Stimulated activated CD4-positive, alpha-beta T cell treated with anti-CD3 and anti-CD28 coated beads, TNF-alpha, amount 100 ng/mL, for 4 hours (primary cell): ENCODE results near the gene GOLGA1.
"Not testable (repeated sequence)": the region's sequence is repeated elsewhere in the genome, so short reads cannot be mapped to it uniquely, and the experiment has no call there.

ENCODE experiments used
- DNase-seq, 3 experiments: peaks; one replicate each; pipeline ENCODE4 v3.0.0-alpha.2; 2020; ENCODE audit warnings: low read depth in 3 of 3

Gene GOLGA1

GRCh38 chr9:124940894-124941678 is at the start of gene GOLGA1:
GOLGA1 (minus strand) TSS chr9:124941083; CDS start chr9:124938711, 2,372 bp downstream.
- peak; percentile 80 to 87 (median 84) for DNase-seq

- DNase-seq, result no peak
Measured at GRCh38 chr9:124983698-124984097, 42.8 kb upstream of the GOLGA1 start.

GRCh38 chr9:124980431-124980830 is 39.5 kb upstream of the GOLGA1 start:
- no peak for DNase-seq

- DNase-seq, result no peak
Measured at GRCh38 chr9:124975131-124975530, 34.2 kb upstream of the GOLGA1 start.

- DNase-seq, result no peak
Measured at GRCh38 chr9:124973807-124974206, 32.9 kb upstream of the GOLGA1 start.

- DNase-seq, result no peak
Measured at GRCh38 chr9:124972241-124972770, 31.4 kb upstream of the GOLGA1 start.

- no peak for DNase-seq
Measured at GRCh38 chr9:124969401-124969800, 28.5 kb upstream of the GOLGA1 start.

- no peak for DNase-seq
Measured at GRCh38 chr9:124968238-124968637, 27.4 kb upstream of the GOLGA1 start.

- DNase-seq, result not testable (repeated sequence)
Measured at GRCh38 chr9:124965775-124966568, 25.1 kb upstream of the GOLGA1 start.

GRCh38 chr9:124964604-124965003 is 23.7 kb upstream of the GOLGA1 start:
- DNase-seq, result no peak

GRCh38 chr9:124964056-124964455 is 23.2 kb upstream of the GOLGA1 start:
- no peak for DNase-seq

- no peak for DNase-seq
Measured at GRCh38 chr9:124960409-124960752, 19.5 kb upstream of the GOLGA1 start.

GRCh38 chr9:124959671-124960408 is 19.0 kb upstream of the GOLGA1 start:
- DNase-seq, result not testable (repeated sequence)

GRCh38 chr9:124954255-124954654 is 13.4 kb upstream of the GOLGA1 start:
- no peak for DNase-seq

GRCh38 chr9:124950050-124950718 is 9.3 kb upstream of the GOLGA1 start:
- DNase-seq, result no peak

- DNase-seq, result no peak
Measured at GRCh38 chr9:124949387-124949786, 8.5 kb upstream of the GOLGA1 start.

GRCh38 chr9:124947727-124948391 is 7.0 kb upstream of the GOLGA1 start:
- no peak for DNase-seq

GRCh38 chr9:124946167-124946566 is 5.3 kb upstream of the GOLGA1 start:
- DNase-seq, result no peak

- peak; percentile 18 to 45 (median 35) for DNase-seq
Measured at GRCh38 chr9:124941679-124942561, 1.0 kb upstream of the GOLGA1 start.

GRCh38 chr9:124940521-124940893 is 376 bp downstream of the GOLGA1 start:
- DNase-seq, result no peak
